Pulmonary artery endothelial cell (primary cell): ENCODE data around the gene BTN3A1. TPM values are rescaled to one million over a fixed set of nuclear protein-coding genes. Genes with fewer than 3 reads are reported as not detected.
"Not testable (repeated sequence)": the region's sequence is repeated elsewhere in the genome, so short reads cannot be mapped to it uniquely, and the experiment has no call there.

Experiments
- DNase-seq: peaks from one replicate; pipeline ENCODE4 v3.0.0-alpha.2; 2011; ENCODE audit warnings: low read depth, low spot score
- total RNA-seq: library from RNA; depleted of rRNA; stranded (reverse); fragments of >200 nt; gene quantifications from 2 replicates; pipeline ENCODE4 v1.2.3, GENCODE V29; 2014

BTN3A1 gene
- total RNA-seq, 1 donor from 2014 or later, result 9.2 TPM

GRCh38 chr6:26412954-26413353 lies 10.9 kb downstream of the BTN3A1 start:
- no peak for DNase-seq

GRCh38 chr6:26414281-26414680 lies 12.2 kb downstream of the BTN3A1 start:
- DNase-seq, result no peak

- no peak for DNase-seq
These were observed 13.1 kb downstream of the BTN3A1 start for GRCh38 chr6:26415036-26415614.

- DNase-seq, result no peak
These were observed 13.7 kb downstream of the BTN3A1 start for GRCh38 chr6:26415791-26416190.

GRCh38 chr6:26416288-26416687 lies 14.2 kb downstream of the BTN3A1 start:
- DNase-seq, result no peak

GRCh38 chr6:26418077-26418476 lies 16.0 kb downstream of the BTN3A1 start:
- not testable (repeated sequence) for DNase-seq

GRCh38 chr6:26418795-26419194 lies 16.7 kb downstream of the BTN3A1 start:
- DNase-seq, result not testable (repeated sequence)

GRCh38 chr6:26420688-26421171 lies 18.7 kb downstream of the BTN3A1 start:
- DNase-seq, result no peak

- DNase-seq, result peak; percentile 78
These were observed 19.4 kb downstream of the BTN3A1 start for GRCh38 chr6:26421259-26422144.

- DNase-seq, result no peak
These were observed 20.3 kb downstream of the BTN3A1 start for GRCh38 chr6:26422329-26422728.

- DNase-seq, result no peak
These were observed 24.8 kb downstream of the BTN3A1 start for GRCh38 chr6:26426691-26427450.

- DNase-seq, result no peak
These were observed 25.4 kb downstream of the BTN3A1 start for GRCh38 chr6:26427451-26427809.

GRCh38 chr6:26428206-26428605 lies 26.1 kb downstream of the BTN3A1 start:
- no peak for DNase-seq

GRCh38 chr6:26430787-26431186 lies 28.7 kb downstream of the BTN3A1 start:
- no peak for DNase-seq

GRCh38 chr6:26431258-26432172 lies 29.4 kb downstream of the BTN3A1 start:
- DNase-seq, result no peak

- DNase-seq, result no peak
These were observed 30.6 kb downstream of the BTN3A1 start for GRCh38 chr6:26432627-26433201.

- DNase-seq, result not testable (repeated sequence)
These were observed 31.6 kb downstream of the BTN3A1 start for GRCh38 chr6:26433680-26434079.

GRCh38 chr6:26436018-26436417 lies 33.9 kb downstream of the BTN3A1 start:
- DNase-seq, result no peak

- no peak for DNase-seq
These were observed 35.5 kb downstream of the BTN3A1 start for GRCh38 chr6:26437550-26437949.

- DNase-seq, result no peak
These were observed 35.9 kb downstream of the BTN3A1 start for GRCh38 chr6:26438000-26438399.
